Measurements from ENCODE around the gene MAP2K7. TPM values are rescaled to one million over a fixed set of nuclear protein-coding genes. Genes with fewer than 3 reads are reported as not detected.
"Not testable (repeated sequence)": the region's sequence is repeated elsewhere in the genome, so short reads cannot be mapped to it uniquely, and the experiment has no call there.

MAP2K7 gene
- total RNA-seq, 1 experiment from 2014 or later, result 54.0 TPM

DNA sequence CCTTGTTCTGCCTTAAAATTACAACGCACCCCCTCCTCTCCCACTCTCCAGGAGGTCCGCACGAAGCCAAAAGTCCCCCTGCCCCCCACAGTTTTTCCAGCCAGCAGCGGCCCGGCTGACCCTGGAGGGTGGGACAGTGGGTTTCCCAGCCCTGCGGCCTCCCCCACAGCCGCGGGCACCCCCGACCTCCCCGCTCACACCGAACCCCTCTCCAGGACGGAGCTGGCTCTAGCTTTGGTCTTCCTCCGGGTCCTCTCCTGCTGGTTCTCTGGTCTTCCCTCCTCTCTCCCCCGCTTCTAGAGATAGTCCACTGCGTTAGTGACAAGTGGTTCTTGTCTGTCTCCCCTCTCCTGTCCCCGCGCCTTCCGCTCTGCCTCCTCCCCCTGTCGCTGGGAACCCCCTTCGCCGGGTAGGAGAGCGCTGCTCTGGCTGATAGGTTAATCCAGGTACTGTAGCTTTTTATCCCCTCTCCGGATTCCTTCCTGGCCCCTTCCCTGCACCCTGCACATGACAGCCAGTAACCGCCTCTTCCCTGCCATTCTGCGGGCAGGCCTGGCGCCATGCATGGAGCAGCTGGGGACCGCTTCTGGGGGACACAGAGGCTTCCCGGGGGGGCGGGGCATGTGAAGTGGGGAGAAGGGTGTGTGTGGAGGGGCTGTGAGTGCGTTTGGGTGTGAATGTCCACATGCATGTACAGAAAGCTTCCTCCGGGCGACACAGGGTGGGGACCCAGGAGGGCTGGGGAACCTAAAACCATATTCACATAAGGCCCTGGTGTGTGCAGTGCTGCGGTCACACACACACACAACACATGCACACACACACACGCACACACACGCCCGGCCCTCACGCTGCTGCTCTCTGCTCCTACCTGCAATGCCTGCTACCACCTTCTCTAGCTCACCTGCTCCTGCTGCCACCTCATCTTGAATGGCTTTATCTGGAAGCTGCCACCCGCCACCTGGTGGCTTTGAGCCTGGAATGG is 46.7 kb upstream of the MAP2K7 start:
- Histone ChIP-seq H3K4me2 (no peak overlapping the region), H3K27ac (no peak overlapping the region), H3K9me3 (ENCODE audit: insufficient read depth, low read depth) (no peaks in the 10 kb centered on the region), H3K27me3 (ENCODE audit: insufficient read depth, low read depth) (no peaks in the 10 kb centered on the region), H3K9me2 (ENCODE audit: insufficient read depth) (no peaks in the 10 kb centered on the region), H3F3A (ENCODE audit: insufficient read depth, low read depth) (peaks cover 25% of the 10 kb centered on the region; the same call in 1 of the 2 replicates), H2AFZ (no peak overlapping the region), H3K36me3 (ENCODE audit: low read depth) (no peaks in the 10 kb centered on the region), H3K79me2 (ENCODE audit: low read depth) (no peaks in the 10 kb centered on the region), H4K20me1 (ENCODE audit: insufficient read depth) (no peaks in the 10 kb centered on the region), H3K4me1 (replicated peaks; ENCODE audit: insufficient read depth) (peaks cover 9% of the 10 kb centered on the region), H3K4me3 (no peak overlapping the region)
- DNase-seq, result no peak
- ChIA-PET CTCF (no interaction called here), POLR2A (ENCODE audit: unreplicated experiment) (no interaction called here)
- TF ChIP-seq CTCF (conservative IDR thresholded peaks at IDR 0.05), result no peak
- no peak for TF ChIP-seq EZH2 (IDR thresholded peaks at IDR 0.05; ENCODE audit: low read depth)
- no TSS peak for BruUV-seq (replicated peaks)
- intact Hi-C loops (cut with micrococcal nuclease; ENCODE audit: unreplicated experiment), result loop anchor here (10.0 kb wide), 1 partner anchor 398 kb away; no protein-coding TSS in a partner anchor

DNA sequence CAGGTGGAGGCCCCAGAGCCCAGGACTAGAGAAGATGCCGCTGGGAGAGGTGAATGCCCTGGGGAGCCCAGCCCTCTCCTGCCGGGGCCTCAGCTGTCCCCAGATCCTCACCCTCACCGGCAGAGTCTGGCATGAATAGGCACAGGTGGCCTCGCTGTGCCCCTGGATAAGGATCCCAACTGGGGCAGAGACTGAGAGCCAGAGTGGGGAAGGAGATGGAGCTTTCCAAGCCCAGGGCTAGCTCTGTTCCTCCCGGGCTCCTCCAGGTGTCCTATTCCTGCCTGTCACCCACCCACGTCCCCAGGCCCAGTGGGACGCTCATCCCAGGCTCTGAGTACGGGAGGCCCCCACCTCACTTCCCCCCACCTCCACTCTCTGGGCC is 46.0 kb upstream of the MAP2K7 start:
- BruUV-seq (replicated peaks), result no TSS peak
- Histone ChIP-seq H3K36me3 (ENCODE audit: low read depth) (no peaks in the 10 kb centered on the region), H3K9me2 (ENCODE audit: insufficient read depth) (no peaks in the 10 kb centered on the region), H3K4me2 (no peak overlapping the region), H2AFZ (no peak overlapping the region), H3K79me2 (ENCODE audit: low read depth) (no peaks in the 10 kb centered on the region), H3K27me3 (ENCODE audit: insufficient read depth, low read depth) (no peaks in the 10 kb centered on the region), H3K4me1 (replicated peaks; ENCODE audit: insufficient read depth) (peaks cover 9% of the 10 kb centered on the region), H3K4me3 (no peak overlapping the region), H3F3A (ENCODE audit: insufficient read depth, low read depth) (peaks cover 20% of the 10 kb centered on the region; the same call in 1 of the 2 replicates), H3K9me3 (ENCODE audit: insufficient read depth, low read depth) (no peaks in the 10 kb centered on the region), H4K20me1 (ENCODE audit: insufficient read depth) (no peaks in the 10 kb centered on the region), H3K27ac (no peak overlapping the region)
- intact Hi-C loops (cut with micrococcal nuclease; ENCODE audit: unreplicated experiment), result loop anchor here (10.0 kb wide), 1 partner anchor 397 kb away; no protein-coding TSS in a partner anchor
- POLR2A ChIA-PET (ENCODE audit: unreplicated experiment), result no interaction called here
- CTCF ChIA-PET, result no interaction called here
- no peak for DNase-seq
- TF ChIP-seq EZH2 (IDR thresholded peaks at IDR 0.05; ENCODE audit: low read depth), result no peak
- TF ChIP-seq CTCF (conservative IDR thresholded peaks at IDR 0.05), result no peak

DNA sequence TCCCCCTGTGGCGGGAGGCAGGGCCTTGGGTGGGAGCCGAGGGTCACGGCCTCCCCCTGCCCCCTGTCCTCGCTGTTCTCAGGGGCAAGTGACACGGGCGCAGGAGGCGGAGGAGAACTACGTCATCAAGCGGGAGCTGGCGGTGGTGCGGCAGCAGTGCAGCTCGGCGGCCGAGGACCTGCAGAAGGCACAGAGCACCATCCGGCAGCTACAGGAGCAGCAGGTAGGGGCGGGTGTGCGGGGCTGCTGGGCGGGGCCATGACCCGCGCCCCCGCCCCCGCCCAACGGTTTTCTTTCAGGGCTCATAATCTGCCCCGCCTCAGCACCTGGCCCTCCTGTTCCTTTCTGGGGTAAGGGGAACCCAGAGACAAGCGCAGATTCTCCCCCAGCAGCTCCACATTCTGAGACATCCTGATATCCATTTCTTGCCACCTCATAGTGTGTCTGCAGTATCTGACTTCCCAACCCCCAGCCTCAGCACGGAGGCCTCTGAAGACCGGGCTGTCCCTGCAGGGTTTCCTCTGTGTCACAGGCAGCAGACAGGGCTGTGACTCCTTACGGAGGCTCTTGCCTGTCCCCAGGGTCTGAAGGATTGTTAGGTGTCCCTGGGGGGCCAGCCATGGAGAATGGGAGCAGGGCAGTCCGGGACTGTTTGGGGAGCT is 45.4 kb upstream of the MAP2K7 start:
- Histone ChIP-seq H3K27ac (no peak overlapping the region), H3K36me3 (ENCODE audit: low read depth) (no peaks in the 10 kb centered on the region), H2AFZ (no peak overlapping the region), H3K9me3 (ENCODE audit: insufficient read depth, low read depth) (no peaks in the 10 kb centered on the region), H3K79me2 (ENCODE audit: low read depth) (no peaks in the 10 kb centered on the region), H3K9me2 (ENCODE audit: insufficient read depth) (no peaks in the 10 kb centered on the region), H3K4me3 (no peak overlapping the region), H3K27me3 (ENCODE audit: insufficient read depth, low read depth) (no peaks in the 10 kb centered on the region), H3F3A (ENCODE audit: insufficient read depth, low read depth) (peaks cover 20% of the 10 kb centered on the region; the same call in 1 of the 2 replicates), H4K20me1 (ENCODE audit: insufficient read depth) (no peaks in the 10 kb centered on the region), H3K4me1 (replicated peaks; ENCODE audit: insufficient read depth) (peaks cover 5% of the 10 kb centered on the region), H3K4me2 (no peak overlapping the region)
- POLR2A ChIA-PET (ENCODE audit: unreplicated experiment), result no interaction called here
- BruUV-seq (replicated peaks), result no TSS peak
- no peak for DNase-seq
- intact Hi-C loops (cut with micrococcal nuclease; ENCODE audit: unreplicated experiment), result loop anchor here (10.0 kb wide), 1 partner anchor 397 kb away; no protein-coding TSS in a partner anchor
- TF ChIP-seq CTCF (conservative IDR thresholded peaks at IDR 0.05) (no peak), EZH2 (IDR thresholded peaks at IDR 0.05; ENCODE audit: low read depth) (no peak)
- CTCF ChIA-PET, result interaction anchor here (0.5 kb wide), 1 partner anchor 62 kb away, joined by 5 read pairs; the partner anchor contains the start of gene SNAPC2

- H3K4me1 ChIP-seq (replicated peaks; ENCODE audit: insufficient read depth); H3K4me3 ChIP-seq; H3K9me3 ChIP-seq (ENCODE audit: insufficient read depth, low read depth); H3K36me3 ChIP-seq (ENCODE audit: low read depth); H2AFZ ChIP-seq; DNase-seq; H3K27me3 ChIP-seq (ENCODE audit: insufficient read depth, low read depth); H3K4me2 ChIP-seq; H3K9me2 ChIP-seq (ENCODE audit: insufficient read depth); POLR2A ChIA-PET (ENCODE audit: unreplicated experiment); CTCF ChIA-PET; BruUV-seq (replicated peaks); H3K79me2 ChIP-seq (ENCODE audit: low read depth); H4K20me1 ChIP-seq (ENCODE audit: insufficient read depth); H3K27ac ChIP-seq: not testable (repeated sequence)
- H3F3A ChIP-seq (ENCODE audit: insufficient read depth, low read depth), result peaks cover 25% of the 10 kb centered on the region; the same call in 1 of the 2 replicates
- intact Hi-C loops (cut with micrococcal nuclease; ENCODE audit: unreplicated experiment), result loop anchor here (10.0 kb wide), 1 partner anchor 396 kb away; no protein-coding TSS in a partner anchor
Observed at GRCh38 chr19:7859087-7859486, 44.6 kb upstream of the MAP2K7 start.
